Vagina (tissue), 2 donors: ENCODE results near the gene GAL3ST1.

Source experiments
- POLR2A ChIP-seq, 2 donors: fragments of 450-650 bp; IDR thresholded peaks; one replicate each; pipeline ENCODE4 v1.6.1; 2017; ENCODE audit warnings: antibody characterized with exemption in 2 of 2, mild to moderate bottlenecking in 2 of 2, moderate library complexity in 2 of 2
- TF ChIP-seq, protein P1 (sequence below), 3 experiments: fragments of 450-650 bp in 2 of 3; fragments of 200-600 bp in 1 of 3; sonication (generic) in 1 of 3; IDR thresholded peaks; one replicate each; pipeline ENCODE4 v1.5.1; 2017 to 2019; ENCODE audit warnings: antibody characterized with exemption in 3 of 3, mild to moderate bottlenecking in 2 of 3, moderate library complexity in 2 of 3

DNA sequence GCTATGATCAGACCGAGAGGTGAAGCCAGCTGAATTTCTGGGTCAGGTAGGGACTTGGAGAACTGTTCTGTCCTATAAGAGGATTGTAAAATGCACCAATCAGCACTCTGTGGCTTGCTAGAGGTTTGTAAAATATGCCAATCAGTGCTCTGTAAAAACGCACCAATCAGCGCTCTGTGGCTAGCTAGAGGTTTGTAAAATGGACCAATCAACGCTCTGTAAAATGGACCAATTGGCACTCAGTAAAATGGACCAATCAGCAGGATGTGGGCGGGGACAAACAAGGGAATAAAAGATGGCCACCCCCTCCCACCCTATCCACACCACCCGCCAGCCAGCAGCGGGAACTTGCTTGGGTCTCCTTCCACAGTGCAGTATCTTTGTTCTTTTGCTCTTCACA, 62.6 kb downstream of the GAL3ST1 start:
- TF ChIP-seq, protein P1, sequence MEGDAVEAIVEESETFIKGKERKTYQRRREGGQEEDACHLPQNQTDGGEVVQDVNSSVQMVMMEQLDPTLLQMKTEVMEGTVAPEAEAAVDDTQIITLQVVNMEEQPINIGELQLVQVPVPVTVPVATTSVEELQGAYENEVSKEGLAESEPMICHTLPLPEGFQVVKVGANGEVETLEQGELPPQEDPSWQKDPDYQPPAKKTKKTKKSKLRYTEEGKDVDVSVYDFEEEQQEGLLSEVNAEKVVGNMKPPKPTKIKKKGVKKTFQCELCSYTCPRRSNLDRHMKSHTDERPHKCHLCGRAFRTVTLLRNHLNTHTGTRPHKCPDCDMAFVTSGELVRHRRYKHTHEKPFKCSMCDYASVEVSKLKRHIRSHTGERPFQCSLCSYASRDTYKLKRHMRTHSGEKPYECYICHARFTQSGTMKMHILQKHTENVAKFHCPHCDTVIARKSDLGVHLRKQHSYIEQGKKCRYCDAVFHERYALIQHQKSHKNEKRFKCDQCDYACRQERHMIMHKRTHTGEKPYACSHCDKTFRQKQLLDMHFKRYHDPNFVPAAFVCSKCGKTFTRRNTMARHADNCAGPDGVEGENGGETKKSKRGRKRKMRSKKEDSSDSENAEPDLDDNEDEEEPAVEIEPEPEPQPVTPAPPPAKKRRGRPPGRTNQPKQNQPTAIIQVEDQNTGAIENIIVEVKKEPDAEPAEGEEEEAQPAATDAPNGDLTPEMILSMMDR (IDR thresholded peaks at IDR 0.05), result no peak
- no peak for TF ChIP-seq POLR2A (IDR thresholded peaks at IDR 0.05)
